Activated CD8-positive, alpha-beta T cell treated with anti-CD3 and anti-CD28 coated beads, Interleukin-2, amount 10 ng/mL, durations not matched to agents 7 days and 5 days (primary cell): ENCODE results near the gene EPS8L1. TPM values are rescaled to one million over a fixed set of nuclear protein-coding genes. Genes with fewer than 3 reads are reported as not detected.
A peak's percentile ranks its signal among the peaks of the same experiment; 100 is the strongest.

Experiments used
- ATAC-seq: fragments of 150-1000 bp; cut with Tn5 transposase; one replicate; pipeline ENCODE4 v1.10.0; 2021; ENCODE audit warnings: moderate library complexity
- CTCF ChIA-PET: fragments of 350-600 bp; sonication (Branson Sonifier 250); formaldehyde crosslinking; loops from one replicate; lab custom pipeline; 2021; ENCODE audit warnings: antibody characterized with exemption; lab: Charles Lee
- POLR2A ChIA-PET: fragments of 350-600 bp; sonication (Branson Sonifier 250); formaldehyde crosslinking; loops from one replicate; lab custom pipeline; 2021; ENCODE audit warnings: antibody characterized with exemption; lab: Charles Lee
- DNase-seq: peaks from one replicate; pipeline ENCODE4 v3.0.0-alpha.2; 2020
- H3K27ac Mint-ChIP-seq: one replicate; pipeline ENCODE4 v1.8.0; 2021; ENCODE audit warnings: mild to moderate bottlenecking, mixed read lengths
- H3K27me3 Mint-ChIP-seq: one replicate; pipeline ENCODE4 v1.8.0; 2021; ENCODE audit warnings: low read depth, mixed read lengths
- H3K36me3 Mint-ChIP-seq: one replicate; pipeline ENCODE4 v1.8.0; 2021; ENCODE audit warnings: low read depth, mixed read lengths
- H3K4me1 Mint-ChIP-seq: one replicate; pipeline ENCODE4 v1.8.0; 2021; ENCODE audit warnings: low read depth, mixed read lengths
- H3K4me3 Mint-ChIP-seq: one replicate; pipeline ENCODE4 v1.8.0; 2021; ENCODE audit warnings: mild to moderate bottlenecking, mixed read lengths
- H3K9me3 Mint-ChIP-seq: one replicate; pipeline ENCODE4 v1.8.0; 2022; ENCODE audit warnings: mixed read lengths; ENCODE audit not compliant: insufficient read depth
- total RNA-seq, 2 experiments: library from RNA; stranded (reverse); gene quantifications; one replicate each; pipeline ENCODE4 v1.2.3, GENCODE V29; 2021

The EPS8L1 gene
- total RNA-seq, 2 experiments from 2014 or later = 4.9 to 8.6 TPM

DNA sequence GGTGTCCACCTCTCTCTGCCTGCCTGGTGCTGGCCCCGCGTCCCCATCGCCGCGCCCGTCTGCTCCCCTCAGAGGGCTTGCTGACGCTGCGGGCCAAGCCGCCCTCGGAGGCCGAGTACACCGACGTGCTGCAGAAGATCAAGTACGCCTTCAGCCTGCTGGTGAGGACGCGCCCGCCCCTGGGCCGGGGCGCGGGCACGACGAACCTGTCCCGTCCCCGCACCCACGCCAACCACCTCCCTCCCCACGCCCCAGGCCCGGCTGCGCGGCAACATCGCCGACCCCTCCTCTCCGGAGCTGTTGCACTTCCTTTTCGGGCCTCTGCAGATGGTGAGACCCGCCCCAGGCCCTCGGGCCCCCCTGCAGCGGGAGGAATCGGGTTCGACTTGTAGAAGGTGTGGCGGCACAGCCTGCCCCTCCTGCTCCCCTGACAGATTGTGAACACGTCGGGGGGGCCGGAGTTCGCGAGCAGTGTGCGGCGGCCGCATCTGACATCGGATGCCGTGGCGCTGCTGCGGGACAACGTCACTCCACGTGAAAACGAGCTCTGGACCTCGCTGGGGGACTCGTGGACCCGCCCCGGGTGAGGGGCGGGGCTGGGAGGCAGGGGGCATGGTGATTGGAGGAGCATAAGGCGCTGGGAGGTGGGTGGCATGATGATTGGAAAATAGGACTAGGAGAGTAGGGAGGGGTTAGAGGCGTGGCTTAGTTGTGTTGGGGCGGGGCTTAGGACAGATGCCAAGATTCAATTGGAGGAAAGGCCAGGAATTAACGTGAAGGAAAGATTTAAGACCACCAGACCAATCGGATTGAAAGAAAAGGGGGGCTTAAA is 6.6 kb downstream of the EPS8L1 start:
- CTCF ChIA-PET = interaction anchor here (1.3 kb wide), 1 partner anchor 17 kb away, joined by 5 read pairs; no protein-coding TSS in a partner anchor
- Mint-ChIP-seq H3K9me3 (no peaks in the 10 kb centered on the region), H3K36me3 (peaks cover 13% of the 10 kb centered on the region), H3K4me1 (peaks cover 34% of the 10 kb centered on the region), H3K27me3 (peaks cover 39% of the 10 kb centered on the region), H3K27ac (no peak overlapping the region), H3K4me3 (peak overlapping the region; percentile 46)
- ATAC-seq = no peak
- POLR2A ChIA-PET = interaction anchor here (1.0 kb wide), 1 partner anchor 19 kb away, joined by 3 read pairs; the partner anchor contains the start of gene RDH13
- peak; percentile 48 for DNase-seq

DNA sequence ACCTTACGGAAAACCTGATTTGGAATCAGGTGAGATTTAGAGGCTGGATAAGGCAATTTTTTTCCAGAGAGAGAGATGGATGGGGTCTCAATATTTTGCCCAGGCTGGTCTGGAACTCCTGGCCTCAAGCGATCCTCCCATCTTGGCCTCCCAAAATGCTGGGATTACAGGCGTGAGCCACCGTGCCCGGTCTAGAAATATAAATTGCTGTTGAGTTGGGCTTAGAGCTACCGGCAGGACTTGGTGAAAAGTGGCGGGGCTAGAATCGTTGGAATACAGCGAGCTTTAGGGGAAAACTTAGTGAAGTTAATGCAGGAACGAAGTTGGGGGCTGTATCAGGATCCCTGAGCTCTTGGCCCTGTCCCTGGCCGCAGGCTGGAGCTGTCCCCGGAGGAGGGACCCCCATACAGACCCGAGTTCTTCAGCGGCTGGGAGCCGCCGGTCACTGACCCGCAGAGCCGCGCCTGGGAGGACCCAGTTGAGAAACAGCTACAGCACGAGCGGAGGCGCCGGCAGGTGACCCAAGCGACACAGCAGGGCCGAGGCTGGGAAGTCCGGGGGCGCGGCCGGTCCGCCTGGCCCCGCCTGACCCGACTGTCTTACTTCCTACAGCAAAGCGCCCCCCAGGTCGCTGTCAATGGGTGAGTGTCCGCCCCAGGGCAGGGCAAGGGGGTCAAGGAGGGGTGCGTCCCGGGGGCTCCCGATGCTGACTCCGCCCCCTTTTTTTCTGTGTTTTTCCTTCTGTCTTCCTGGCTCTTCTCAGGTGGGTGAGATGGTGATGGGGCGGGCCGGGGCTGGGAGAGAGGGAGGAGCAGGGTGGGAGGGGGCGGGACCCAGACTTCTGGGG is 7.6 kb downstream of the EPS8L1 start:
- peaks cover 21% of the 10 kb centered on the region for H3K36me3 Mint-ChIP-seq
- peaks cover 47% of the 10 kb centered on the region for H3K27me3 Mint-ChIP-seq
- H3K4me3 Mint-ChIP-seq = no peak overlapping the region
- no peaks in the 10 kb centered on the region for H3K9me3 Mint-ChIP-seq
- DNase-seq (no peak), ATAC-seq (no peak)
- no peak overlapping the region for H3K27ac Mint-ChIP-seq
- ChIA-PET CTCF (no interaction called here), POLR2A (no interaction called here)
- H3K4me1 Mint-ChIP-seq = peaks cover 43% of the 10 kb centered on the region

GRCh38 chr19:55084416-55084815 is 8.7 kb downstream of the EPS8L1 start:
- Mint-ChIP-seq H3K4me1 (peaks cover 48% of the 10 kb centered on the region), H3K4me3 (no peak overlapping the region), H3K27ac (no peak overlapping the region), H3K27me3 (peaks cover 50% of the 10 kb centered on the region), H3K36me3 (peaks cover 26% of the 10 kb centered on the region), H3K9me3 (no peaks in the 10 kb centered on the region)
- DNase-seq (no peak), ATAC-seq (no peak)
- ChIA-PET POLR2A (interaction anchor here (0.7 kb wide), 1 partner anchor 323 kb away, joined by 3 read pairs; the partner anchor contains the start of gene UBE2S), CTCF (interaction anchor here (0.6 to 0.9 kb wide), 2 partner anchors 76 to 411 kb away, joined by 3 to 4 read pairs; no protein-coding TSS in a partner anchor)

DNA sequence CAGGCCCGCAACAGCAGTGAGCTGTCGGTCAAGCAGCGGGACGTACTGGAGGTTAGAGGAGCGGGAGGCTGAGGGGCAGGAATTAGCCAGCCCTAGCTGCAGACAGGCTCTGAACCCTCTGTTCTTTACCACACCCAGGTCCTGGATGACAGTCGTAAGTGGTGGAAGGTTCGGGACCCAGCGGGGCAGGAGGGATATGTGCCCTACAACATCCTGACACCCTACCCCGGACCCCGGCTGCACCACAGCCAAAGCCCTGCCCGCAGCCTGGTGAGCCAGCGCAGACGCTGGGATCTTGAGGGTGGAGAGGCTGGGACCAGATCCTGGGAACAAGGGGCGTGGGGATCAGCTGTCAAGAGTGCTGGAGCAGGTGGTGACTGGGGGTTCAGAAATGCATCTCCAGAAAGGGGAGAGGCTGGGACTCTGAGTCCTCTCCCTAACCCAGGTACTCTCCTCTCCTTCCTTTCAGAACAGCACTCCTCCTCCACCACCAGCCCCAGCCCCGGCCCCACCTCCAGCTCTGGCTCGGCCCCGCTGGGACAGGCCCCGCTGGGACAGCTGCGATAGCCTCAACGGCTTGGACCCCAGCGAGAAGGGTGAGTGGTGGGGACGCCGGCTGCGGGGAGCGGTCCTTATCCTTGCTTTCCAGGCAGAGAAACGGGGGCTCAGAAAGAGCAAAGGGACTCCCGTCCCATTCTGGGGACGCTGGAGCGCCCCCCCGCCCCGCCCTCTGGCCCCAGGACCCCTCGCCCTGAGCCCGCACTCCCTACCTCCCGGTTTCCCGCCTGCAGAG is 10.4 kb downstream of the EPS8L1 start:
- Mint-ChIP-seq H3K27ac (no peak overlapping the region), H3K9me3 (no peaks in the 10 kb centered on the region), H3K27me3 (peaks cover 50% of the 10 kb centered on the region), H3K4me3 (no peak overlapping the region), H3K36me3 (peaks cover 30% of the 10 kb centered on the region), H3K4me1 (peaks cover 36% of the 10 kb centered on the region)
- no peak for ATAC-seq
- ChIA-PET CTCF (interaction anchor here (1.1 kb wide), 1 partner anchor 74 kb away, joined by 7 read pairs; no protein-coding TSS in a partner anchor), POLR2A (interaction anchor here (0.5 kb wide), 1 partner anchor 19 kb away, joined by 3 read pairs; no protein-coding TSS in a partner anchor)
- no peak for DNase-seq

DNA sequence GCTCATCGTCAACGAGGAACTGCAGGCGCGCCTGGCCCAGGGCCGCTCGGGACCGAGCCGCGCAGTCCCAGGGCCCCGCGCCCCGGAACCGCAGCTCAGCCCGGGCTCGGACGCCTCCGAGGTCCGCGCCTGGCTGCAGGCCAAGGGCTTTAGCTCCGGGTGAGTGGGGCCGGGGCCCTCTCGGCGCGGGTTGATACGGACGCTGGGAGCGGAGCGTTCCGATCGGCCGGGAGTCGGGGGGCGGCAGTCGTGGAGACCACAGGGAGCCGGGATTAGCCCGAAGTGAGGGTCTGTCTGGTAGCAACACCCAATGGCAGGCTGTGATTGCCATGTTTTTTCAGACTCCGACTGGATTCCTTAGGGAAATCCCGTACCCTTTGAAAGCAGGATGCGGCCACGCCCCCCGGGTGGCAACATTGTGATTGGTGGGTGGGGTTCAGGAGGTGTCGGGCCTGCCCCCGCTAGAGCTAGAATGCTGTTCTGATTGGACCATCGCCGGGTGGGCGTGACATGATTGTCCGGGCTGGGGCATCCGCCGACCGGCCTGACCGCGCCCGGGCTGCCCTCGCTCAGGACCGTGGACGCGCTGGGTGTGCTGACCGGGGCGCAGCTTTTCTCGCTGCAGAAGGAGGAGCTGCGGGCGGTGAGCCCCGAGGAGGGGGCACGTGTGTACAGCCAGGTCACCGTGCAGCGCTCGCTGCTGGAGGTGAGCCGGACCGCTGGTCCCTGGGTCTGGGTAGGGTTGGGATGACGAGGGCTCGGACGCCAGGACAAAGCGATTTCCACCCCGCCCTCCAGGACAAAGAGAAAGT is 11.3 kb downstream of the EPS8L1 start:
- H3K4me3 Mint-ChIP-seq = no peak overlapping the region

DNA sequence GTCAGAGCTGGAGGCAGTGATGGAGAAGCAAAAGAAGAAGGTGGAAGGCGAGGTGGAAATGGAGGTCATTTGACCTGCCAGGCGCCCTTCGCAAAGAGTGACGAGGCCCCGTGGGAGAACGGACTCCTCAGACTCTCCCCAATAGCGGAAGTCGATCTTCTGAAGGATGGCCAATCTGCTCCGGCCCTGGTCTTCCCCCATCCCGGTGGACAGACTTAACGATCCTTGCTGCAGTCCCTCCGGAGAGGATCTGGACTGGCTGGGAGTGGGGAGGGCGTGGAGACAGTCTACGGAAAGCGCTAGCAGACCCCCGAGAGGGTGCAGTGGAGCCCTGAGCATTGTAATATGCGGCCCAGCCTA is 11.9 kb downstream of the EPS8L1 start:
- H3K36me3 Mint-ChIP-seq = peaks cover 27% of the 10 kb centered on the region
- DNase-seq (no peak), ATAC-seq (no peak)
- ChIA-PET CTCF (interaction anchor here (0.8 to 2.2 kb wide), 10 partner anchors 7 to 380 kb away, joined by 4 to 10 read pairs (median 6); partner anchors contain the start of gene KMT5C), POLR2A (no interaction called here)
- no peak overlapping the region for H3K4me3 Mint-ChIP-seq
- H3K27ac Mint-ChIP-seq = no peak overlapping the region
- H3K4me1 Mint-ChIP-seq = peaks cover 27% of the 10 kb centered on the region
- H3K9me3 Mint-ChIP-seq = no peaks in the 10 kb centered on the region
- H3K27me3 Mint-ChIP-seq = peaks cover 43% of the 10 kb centered on the region

More for the DNA sequence above, 11.3 kb downstream of the EPS8L1 start:
- Mint-ChIP-seq H3K4me1 (peaks cover 32% of the 10 kb centered on the region), H3K9me3 (no peaks in the 10 kb centered on the region), H3K27me3 (peaks cover 47% of the 10 kb centered on the region), H3K36me3 (peaks cover 30% of the 10 kb centered on the region), H3K27ac (no peak overlapping the region)
- DNase-seq (peak; percentile 54), ATAC-seq (peak; percentile 30)
- POLR2A ChIA-PET = interaction anchor here (0.5 kb wide), 1 partner anchor 19 kb away, joined by 3 read pairs; no protein-coding TSS in a partner anchor
- CTCF ChIA-PET = interaction anchor here (1.1 to 1.2 kb wide), 2 partner anchors 73 to 381 kb away, joined by 4 to 7 read pairs; no protein-coding TSS in a partner anchor

DNA sequence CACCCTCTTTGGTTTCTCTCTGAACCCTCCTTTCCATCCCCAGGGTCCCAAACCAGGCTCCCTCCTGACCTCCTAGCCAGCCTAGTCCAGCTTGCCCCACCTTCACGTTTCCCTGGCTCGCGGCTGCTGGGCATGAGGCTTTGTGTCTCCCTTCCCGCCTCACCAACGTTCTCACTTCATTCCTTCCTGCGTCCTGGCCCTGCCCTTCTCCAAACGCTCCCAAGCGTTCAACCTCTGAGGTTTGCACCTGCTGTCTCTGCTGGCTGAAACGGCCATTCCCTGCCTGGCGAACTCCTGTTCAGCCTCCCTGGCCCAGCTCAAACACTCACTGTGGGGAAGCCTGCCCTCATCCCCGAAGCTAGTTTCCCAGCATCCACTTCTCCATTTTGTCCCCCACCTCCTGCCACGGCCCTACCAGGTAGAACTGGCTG is 12.4 kb downstream of the EPS8L1 start:
- POLR2A ChIA-PET = no interaction called here
- ATAC-seq = no peak

GRCh38 chr19:55088543-55089341 is 13.1 kb downstream of the EPS8L1 start:
- peak; percentile 80 for DNase-seq
- peak; percentile 28 for ATAC-seq
- H3K36me3 Mint-ChIP-seq = peaks cover 26% of the 10 kb centered on the region
- ChIA-PET POLR2A (no interaction called here), CTCF (interaction anchor here (0.7 to 2.2 kb wide), 21 partner anchors 8 to 700 kb away, joined by 3 to 10 read pairs (median 4); partner anchors contain the start of genes KMT5C, PPP1R12C and TMEM238)
- peaks cover 35% of the 10 kb centered on the region for H3K27me3 Mint-ChIP-seq
- H3K9me3 Mint-ChIP-seq = no peaks in the 10 kb centered on the region
- peak overlapping the region; percentile 31 for H3K4me3 Mint-ChIP-seq
- peak overlapping the region; percentile 43 for H3K27ac Mint-ChIP-seq
- peaks cover 26% of the 10 kb centered on the region for H3K4me1 Mint-ChIP-seq

More for the DNA sequence above, 12.4 kb downstream of the EPS8L1 start:
- H3K4me1 Mint-ChIP-seq = peaks cover 26% of the 10 kb centered on the region
- H3K27ac Mint-ChIP-seq = peak overlapping the region; percentile 43
- peaks cover 38% of the 10 kb centered on the region for H3K27me3 Mint-ChIP-seq
- H3K4me3 Mint-ChIP-seq = peak overlapping the region; percentile 31
- no peak for DNase-seq
- H3K36me3 Mint-ChIP-seq = peaks cover 26% of the 10 kb centered on the region
- no peaks in the 10 kb centered on the region for H3K9me3 Mint-ChIP-seq
- CTCF ChIA-PET = interaction anchor here (0.7 to 2.2 kb wide), 17 partner anchors 8 to 700 kb away, joined by 3 to 10 read pairs (median 4); partner anchors contain the start of genes KMT5C and TMEM238

DNA sequence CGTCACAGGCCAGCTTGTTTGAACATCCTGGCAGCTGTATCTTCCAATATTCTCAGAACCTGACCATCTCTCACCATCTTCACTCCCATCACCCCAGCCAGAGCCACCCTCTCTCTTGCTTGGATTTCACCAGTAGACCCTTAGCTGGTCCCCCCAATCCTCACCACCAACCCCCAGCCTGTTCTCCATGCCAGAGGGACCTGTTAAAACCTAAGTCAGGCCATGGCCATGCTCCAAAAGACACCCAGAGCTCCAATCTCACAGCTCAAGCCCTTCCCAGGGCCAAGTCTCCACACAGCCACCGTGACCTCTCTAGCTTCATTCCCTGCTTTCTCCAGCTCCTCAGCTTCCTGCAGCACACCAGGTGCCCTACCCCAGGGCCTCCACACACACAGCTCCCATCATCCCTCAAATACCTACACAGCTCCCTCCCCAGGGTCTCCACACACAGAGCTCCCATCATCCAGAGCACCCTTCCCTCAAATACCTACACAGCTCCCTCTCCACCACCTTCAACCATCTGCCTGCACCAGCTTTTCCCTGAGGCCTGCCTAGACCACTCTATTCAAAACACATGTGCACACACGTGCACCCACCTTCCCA is 13.8 kb downstream of the EPS8L1 start:
- no peak overlapping the region for H3K4me3 Mint-ChIP-seq
- H3K27me3 Mint-ChIP-seq = peaks cover 31% of the 10 kb centered on the region
- ATAC-seq = no peak
- no peak for DNase-seq
- ChIA-PET CTCF (interaction anchor here (0.8 to 2.2 kb wide), 7 partner anchors 9 to 415 kb away, joined by 3 to 10 read pairs (median 5); partner anchors contain the start of gene PPP1R12C), POLR2A (no interaction called here)
- H3K4me1 Mint-ChIP-seq = peaks cover 26% of the 10 kb centered on the region
- H3K9me3 Mint-ChIP-seq = no peaks in the 10 kb centered on the region
- no peak overlapping the region for H3K27ac Mint-ChIP-seq
- peaks cover 26% of the 10 kb centered on the region for H3K36me3 Mint-ChIP-seq
